SKM-1 treated with dmso at 0.1 percent for 144 hours (cell line): ENCODE results near the gene SORCS2.
"Not testable (repeated sequence)": the region's sequence is repeated elsewhere in the genome, so short reads cannot be mapped to it uniquely, and the experiment has no call there.

Experiments
- DNase-seq: peaks from one replicate; lab custom pipeline; 2025; ENCODE audit not compliant: unreplicated experiment; lab: John Stamatoyannopoulos, UW

Gene SORCS2

DNA sequence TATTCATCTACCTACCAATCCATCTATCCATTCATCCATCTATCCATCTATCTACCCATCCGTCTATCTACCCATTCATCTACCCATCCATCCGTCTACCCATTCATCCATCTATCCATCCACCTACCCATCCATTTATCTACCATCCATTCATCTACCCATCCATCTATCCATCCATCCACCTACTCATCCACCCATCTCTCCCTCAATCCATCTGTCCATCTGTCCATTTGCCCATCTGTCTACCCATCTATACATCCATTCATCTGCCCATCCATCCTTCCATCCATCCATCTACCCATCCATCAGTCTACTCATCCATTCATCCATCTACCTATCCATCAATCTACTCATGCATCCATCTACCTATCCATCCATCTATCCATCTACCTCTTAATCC is 369.2 kb downstream of the SORCS2 start:
- no peak for DNase-seq

DNA sequence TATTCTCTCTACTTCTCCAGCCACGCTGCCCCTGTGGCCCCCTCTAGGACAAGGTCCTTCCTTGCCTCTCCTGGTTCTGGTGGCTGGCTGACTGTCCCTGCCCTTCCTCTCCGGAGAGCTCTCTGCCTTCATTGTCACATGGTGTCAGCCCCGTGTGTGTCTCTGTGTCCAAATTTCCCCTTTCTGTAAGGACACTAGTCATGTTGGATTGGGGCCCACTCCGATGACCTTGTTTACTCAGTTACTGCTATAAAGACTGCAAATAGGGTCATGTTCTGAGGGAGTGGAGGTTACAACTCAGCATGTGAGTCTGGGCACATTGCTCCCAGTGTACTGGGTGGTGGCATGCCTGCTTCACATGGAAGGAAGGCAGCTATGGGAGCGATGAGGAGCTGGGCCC is 371.9 kb downstream of the SORCS2 start:
- DNase-seq, result no peak

DNA sequence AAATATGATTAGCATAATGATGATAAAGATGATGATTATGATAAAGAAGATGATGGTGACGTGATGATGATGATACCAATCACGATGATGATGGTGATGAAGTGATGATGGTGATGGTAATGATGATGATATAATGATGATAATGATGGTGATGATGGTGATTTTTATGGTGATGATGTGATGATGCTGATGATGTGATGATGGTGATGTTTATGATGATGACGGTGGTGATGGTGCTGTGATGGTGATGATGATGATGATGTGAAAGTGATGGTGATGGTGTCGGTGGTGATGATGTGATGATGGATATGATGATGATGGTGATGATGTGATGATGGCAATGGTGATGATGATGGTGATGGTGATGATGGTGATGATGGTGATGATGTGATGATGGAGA is 373.1 kb downstream of the SORCS2 start:
- no peak for DNase-seq

DNA sequence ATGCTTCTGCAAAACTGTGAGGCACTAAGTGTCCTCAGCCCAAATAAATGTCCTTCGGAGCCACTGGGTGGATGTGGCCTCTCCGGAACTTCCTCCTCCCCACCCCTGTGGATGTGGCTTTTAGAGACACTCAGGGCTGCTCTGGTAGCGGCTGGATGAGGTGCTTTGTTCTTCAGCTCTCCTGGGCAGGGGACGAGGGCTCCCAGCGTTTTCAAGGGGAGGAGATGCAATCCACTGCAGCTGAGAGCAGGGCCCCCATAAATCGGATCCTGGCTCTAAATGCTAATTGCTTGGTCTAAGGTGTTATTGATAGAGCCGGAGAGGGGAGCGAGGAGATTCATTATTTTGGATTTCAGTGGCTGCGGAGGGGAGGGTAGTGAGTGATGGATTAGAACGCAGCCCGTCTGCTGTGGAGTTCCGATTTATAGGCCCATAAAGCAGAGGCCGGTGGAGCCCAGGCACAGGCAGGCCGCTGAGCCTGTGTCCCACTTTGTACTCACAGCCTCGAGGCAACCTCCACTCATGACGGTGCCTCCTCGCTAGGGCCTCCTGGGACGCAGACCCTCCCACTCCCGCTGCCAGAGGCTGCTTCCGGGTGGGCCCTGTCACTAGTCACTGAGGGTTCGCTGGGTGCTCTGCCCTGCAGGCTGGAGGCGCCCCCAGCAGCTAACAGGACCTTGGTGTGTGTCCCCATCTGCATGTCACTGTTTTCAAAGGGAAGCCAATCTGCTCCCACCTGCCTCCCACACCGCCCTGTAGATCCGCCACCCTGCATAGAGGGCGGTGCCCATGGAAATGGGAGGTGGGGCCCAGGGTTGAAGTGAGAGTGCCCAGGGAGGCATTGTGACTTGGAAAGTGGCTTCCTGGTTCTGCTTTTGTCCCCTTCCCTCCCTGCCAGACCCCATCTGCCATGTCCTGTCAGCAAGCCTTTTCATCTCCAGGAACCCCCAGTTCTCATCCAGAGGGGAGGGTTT is 377.8 kb downstream of the SORCS2 start:
- no peak for DNase-seq

DNA sequence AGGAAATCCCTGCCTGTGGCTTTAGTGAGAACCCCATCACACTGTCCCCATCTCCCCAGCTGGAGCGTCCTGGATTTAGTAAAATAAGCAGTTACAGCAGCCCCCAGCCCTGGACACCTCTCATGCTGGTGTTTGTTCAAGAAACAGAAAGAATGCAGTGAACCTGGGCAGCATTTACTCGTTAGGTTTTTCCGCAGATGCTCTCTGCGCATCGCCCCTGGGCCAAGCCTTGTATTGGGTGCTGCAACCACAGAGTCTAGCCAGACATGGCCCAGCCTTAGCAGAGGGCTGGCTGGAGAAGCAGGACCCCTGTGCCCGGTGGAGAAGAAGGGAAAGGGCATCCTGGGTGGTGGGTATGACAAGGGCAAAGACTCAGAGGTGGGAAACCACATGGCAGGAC is 378.7 kb downstream of the SORCS2 start:
- DNase-seq, result no peak

DNA sequence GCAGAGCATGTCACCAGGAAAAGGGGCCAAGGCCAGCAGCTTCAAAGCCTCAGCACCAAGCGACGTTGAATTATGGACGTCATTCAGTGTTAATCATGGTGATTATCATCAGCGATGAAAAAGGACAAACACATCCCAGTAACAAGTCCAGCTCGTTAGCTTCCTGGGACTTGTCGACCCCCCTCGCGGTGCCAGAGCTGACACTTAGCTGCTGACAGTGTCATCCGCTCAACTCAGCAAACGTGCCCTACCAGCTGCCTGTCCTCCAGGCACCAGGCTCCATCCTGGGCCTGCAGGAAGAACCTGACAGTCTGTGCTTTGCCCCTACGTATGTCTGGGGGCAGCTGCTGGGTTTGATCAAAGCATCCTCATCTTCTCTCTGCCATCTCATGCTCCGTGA is 379.4 kb downstream of the SORCS2 start:
- no peak for DNase-seq

DNA sequence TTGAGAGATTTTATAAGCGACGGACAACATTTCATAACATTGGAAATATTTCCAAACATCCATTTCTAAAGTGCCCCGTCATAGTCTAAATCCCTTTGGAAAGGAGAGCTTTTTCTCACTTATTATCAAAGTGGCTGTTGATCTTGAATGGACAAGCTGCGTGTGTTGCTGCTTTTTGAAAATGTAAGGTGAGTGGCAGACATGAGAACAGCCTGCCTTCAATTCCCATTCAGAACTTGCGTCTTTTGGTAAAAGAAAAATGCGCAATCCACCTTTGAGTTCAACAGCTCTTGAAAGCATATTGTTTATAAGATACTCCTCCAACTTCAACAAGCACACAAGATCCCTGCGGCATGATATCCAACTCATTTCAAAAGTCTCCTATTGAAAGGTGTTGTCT is 380.6 kb downstream of the SORCS2 start:
- DNase-seq, result no peak

DNA sequence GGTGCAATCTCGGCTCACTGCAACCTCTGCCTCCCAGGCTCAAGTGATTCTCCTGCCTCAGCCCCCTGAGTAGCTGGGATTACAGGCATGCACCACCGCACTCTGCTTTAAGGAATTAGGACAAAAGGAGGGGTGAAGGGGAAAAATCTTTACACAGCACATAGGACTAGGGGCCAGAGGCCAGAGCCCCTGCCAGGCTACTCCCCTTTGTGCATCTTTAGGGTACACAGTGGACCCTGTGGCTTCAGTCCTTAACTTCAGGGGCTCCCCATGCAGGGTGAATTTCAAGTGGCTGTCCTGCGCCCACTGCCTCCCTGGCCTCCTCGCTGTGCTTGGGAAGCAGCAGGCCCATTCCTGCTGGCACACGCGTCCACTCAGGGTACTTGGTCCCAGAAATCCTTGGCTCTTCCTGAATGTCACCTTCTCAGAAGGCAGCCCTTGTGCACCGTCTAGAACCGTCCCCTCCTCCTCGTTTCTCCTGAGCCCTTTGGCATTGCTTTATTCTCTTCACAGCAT is 381.3 kb downstream of the SORCS2 start:
- DNase-seq, result no peak

DNA sequence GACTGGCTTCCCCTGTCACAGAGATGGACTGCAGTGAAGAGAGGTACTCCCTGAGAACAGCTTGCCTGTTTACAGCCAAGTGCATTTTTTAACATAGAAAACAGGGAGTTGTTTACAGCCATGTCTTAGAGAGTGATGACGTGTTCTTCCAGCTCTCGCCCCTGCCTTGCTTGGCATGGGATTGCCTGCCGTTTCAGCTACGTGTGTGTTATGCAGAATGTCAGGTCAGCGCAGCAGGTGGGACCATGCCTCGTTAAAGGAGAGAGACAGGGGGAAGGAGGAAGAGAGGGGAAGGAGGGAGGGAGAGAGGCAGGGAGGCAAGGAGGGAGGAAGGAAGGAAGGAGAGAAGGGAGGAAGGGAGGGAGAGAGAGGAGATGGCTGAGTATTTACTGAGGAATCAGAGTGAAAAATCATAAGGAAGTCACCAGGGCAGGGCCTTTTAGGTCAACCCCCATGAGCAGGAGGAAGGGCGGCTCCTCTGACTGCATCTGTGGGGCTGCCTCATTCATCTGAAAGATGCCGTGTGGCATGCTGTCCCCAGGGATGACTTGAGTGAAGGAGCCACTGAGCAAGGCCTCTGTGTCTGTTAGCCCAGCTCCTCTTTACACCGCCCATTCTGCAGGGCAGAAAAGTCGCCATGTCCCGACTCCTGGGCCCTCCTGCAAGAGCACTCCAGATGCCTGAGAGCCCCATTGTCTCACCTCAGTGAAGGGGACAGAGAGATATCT is 382.1 kb downstream of the SORCS2 start:
- no peak for DNase-seq

DNA sequence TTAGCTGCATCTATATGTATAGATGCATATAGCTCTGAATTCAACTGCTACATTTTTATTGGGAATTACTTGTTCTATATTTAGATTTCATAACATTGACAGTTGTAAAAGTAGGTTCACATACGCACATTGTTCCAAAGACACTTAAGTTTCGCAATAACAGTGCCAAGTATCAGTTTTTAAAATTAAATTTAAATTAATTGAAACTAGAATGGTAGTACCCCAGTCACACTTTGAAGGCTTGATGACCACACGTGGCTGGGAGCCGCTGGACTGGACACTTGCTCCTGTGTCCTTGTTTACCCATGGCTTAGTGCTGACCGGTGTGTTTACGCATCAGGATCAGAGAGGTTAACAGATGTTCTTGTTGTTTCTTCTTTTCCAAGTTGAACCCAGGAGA is 383.1 kb downstream of the SORCS2 start:
- no peak for DNase-seq

DNA sequence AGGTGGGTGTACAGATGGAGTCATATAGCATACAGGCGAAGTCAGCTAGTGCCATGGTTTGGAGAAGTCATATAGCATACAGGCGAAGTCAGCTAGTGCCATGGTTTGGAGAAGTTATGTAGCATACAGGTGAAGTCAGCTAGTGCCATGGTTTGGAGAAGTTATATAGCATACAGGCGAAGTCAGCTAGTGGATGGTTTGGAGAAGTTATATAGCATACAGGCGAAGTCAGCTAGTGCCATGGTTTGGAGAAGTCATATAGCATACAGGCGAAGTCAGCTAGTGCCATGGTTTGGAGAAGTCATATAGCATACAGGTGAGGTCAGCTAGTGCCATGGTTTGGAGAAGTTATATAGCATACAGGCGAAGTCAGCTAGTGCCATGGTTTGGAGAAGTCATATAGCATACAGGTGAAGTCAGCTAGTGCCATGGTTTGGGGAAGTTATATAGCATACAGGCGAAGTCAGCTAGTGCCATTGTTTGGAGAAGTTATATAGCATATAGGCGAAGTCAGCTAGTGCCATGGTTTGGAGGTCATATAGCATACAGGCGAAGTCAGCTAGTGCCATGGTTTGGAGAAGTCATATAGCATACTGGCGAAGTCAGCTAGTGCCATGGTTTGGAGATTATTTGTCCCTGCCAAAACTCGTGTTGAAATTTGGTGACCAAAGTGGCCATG is 385.2 kb downstream of the SORCS2 start:
- not testable (repeated sequence) for DNase-seq

DNA sequence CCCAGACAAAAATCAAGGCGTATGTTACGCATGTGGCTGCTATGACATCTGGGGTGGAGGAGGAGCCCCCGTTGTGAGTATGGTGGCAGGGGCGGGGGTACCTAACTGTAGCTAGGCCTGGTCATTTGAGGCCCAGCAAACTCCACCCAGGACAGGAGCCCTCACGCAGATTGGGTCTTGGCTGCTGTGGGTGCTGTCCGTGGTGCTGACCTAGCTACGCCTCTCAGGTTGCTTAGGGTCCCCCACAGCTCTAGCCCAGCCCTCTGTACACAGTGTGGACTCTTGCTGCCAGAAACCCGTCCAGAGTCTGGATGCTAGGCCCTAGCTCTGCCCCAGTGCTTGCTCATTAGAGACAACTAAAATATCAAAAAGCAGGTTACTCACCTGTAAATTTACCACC is 389.1 kb downstream of the SORCS2 start:
- no peak for DNase-seq

DNA sequence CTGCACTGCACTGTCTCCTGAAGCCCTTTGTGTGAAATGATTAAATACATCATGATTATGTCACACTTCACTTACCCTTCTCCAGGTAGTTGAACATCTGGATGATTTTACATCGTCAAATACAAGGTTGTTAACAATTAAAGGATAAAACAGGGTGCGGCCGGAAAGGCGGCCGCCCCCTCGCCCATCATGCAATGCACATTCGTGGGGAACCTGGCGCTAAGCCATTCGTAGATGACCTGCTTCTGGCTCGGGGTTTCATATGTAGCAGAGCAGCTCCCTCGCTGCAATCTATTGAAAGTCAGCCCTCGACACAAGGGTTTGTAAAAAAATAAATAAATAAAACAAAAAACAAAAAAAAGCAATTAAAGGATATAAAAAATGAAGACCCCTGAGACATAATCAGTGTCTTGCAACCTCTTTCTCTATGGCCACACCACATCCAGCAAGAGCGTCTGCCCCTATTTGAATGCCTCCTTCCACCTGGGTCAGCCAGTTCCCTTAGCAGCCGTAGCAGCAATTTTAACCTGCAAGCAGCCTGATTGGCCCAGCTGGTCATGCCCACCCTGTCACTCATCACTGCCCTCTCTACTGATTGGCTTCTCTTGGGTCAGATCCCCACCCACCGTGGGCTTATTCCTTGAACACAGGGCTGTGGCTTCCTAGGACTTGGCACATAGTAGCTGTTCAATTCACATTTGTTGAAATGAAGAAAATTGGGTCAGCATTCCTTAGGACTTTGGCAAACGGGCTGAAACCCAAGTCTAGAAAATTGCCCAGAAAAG is 390.2 kb downstream of the SORCS2 start:
- DNase-seq, result no peak

DNA sequence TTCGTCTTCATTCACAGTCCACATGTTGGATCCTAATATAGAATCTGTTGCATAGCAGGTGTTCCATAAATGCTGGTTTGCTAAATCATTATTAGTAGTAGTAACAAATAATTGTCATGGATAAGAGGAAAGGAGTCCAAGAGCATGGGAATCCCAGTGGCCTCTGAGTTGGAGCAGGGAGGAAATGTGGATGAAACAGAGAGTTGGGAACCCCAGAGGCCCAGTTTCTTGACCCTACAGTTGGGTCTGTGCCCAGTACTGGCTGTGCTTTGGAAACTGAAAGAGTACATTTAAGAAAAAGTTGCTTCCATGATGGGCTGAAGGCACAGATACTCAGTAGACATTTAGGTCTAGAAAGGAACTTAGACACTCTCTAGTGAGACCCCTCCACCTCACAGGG is 391.8 kb downstream of the SORCS2 start:
- DNase-seq, result no peak

DNA sequence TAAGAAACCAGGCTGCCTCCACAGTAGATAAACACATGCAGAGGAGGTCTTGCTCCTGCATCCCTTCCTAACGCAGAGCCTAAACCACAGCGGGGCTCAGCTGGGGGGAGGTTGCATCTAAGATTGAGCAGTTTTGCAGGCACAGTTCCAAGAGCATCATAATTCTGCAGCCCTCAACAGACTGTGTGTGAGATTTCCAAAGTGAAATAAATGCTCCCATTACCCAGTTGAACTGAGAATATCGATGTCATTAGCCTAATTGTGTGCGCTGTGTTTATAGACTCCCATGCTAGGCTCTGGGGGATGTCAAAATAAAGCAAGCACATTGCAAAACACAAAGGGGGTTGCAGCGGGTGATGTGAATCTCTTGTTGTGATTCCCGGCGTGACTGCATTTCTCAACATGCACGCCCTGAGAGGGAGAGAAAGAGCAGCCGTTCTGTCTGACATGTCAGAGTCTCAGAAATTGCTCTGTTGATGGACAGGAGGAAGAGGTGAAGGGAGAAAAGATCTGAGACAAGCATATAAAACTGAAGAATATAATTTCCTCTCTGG is 392.3 kb downstream of the SORCS2 start:
- DNase-seq, result no peak

DNA sequence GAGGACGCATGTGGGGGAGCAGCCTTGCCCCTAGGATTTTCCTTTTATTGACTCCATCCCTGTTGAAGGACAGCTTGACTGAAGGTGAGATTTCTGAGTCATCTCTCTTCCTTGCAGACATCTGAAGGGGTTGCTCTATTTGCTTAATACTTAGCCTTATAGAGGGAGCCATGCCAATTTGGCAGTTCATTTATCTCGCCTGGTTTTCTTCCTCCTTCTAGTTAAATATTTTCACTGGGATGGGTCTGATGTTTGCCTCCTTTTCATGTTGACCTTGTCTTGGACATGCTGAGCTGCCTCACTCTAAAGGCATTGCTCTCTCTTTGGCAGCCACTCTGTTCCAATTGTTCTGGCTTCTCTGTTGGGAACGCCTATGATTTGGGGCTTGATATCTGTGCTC is 393.4 kb downstream of the SORCS2 start:
- no peak for DNase-seq

DNA sequence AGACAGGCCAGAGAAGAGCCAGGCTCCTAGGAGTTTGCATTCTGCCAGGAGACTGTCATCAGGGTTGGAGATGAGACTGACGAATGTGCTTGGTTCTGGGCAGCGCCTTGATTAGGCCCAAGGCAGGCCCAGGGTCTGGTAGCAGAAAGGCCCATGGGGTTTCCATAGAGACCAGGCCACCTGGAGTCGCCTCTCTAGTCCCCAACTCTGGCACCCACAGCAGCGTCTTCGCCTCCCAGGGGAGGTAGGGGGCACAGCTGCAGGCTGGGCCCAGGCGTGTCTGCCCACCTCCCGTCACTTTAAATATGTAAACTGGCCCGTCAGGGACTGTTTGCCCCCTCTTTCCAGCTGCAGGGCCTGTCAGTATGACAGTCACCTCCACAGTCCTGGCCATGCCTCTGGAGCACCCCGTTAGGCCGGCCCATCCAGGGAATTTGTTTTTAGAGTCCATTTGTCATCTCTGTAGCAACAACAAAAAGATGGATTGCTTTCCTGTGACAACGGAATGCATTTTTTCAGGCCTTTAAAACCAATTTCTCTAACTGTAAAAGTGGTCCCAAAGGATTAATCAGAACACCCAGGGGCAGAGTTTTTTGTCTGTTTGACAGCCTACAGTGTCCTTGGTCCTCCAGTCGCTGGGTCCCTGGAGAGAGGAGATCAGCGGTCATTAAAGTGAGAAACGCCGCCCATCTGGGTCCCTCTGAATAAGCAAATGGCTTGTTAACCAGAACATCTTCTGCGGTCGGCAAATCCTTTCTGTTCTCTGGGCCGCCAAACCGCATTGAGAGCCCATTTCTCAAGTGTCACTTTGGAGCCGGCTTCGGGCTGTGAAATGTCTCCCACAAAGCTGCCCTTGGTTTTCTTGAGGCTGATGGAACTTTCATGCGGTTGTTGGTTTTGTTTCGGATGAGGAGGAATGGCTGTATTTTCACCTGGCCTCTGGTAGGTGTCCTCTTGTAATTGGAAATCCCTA is 395.4 kb downstream of the SORCS2 start:
- no peak for DNase-seq

DNA sequence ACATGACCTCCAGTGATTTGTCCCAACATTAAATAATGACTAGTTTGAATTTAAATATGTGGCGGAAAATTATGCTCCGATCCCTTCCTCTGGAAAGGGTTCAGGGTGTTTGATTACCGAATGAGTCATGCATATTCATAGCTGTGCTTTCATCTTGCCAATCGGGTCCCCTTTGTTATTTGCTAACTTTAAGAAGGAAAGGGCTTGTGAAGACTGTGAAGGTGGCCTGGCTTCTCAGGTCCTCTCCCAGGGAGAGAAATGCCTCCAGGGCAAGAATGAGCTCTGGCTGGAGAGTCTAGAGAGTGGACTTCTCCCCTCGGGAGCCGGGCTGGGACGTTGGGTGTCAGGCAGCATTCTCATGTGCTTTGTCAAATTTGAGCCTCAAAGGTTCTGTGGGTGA is 397.9 kb downstream of the SORCS2 start:
- DNase-seq, result no peak

DNA sequence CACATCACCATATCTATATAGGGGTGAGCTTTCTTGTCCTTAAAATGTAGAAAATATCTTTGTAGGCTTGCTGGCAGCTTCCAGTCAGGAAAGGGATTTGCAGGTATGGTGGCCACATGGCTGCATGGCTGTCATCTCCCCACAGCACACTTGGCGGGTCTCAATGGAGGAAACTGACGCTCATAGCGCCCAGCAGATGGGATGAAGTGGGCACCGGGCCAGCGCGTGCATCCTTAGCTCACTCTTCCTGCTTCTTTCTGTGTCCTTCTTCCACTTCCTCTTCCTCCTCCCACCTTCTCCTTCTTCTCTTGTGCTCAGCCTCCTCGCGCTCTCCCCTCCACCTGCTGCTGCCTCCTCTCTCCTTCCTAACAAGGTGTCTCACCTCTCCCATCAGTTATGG is 398.6 kb downstream of the SORCS2 start:
- DNase-seq, result no peak
